Testis (tissue), 3 donors: ENCODE results near the gene COPZ1. TPM values are rescaled to one million over a fixed set of nuclear protein-coding genes. Genes with fewer than 3 reads are reported as not detected.
A peak's percentile ranks its signal among the peaks of the same experiment; 100 is the strongest.

Source experiments
- DNase-seq: peaks from one replicate; pipeline ENCODE4 v3.0.0-alpha.2; 2019
- H3K27ac ChIP-seq, 2 donors: fragments of 200-600 bp; sonication (generic); one replicate each; pipeline ENCODE4 v1.5.1; 2019
- H3K27me3 ChIP-seq: fragments of 200-600 bp; sonication (generic); one replicate; pipeline ENCODE4 v1.5.1; 2019
- H3K36me3 ChIP-seq: fragments of 200-600 bp; sonication (generic); one replicate; pipeline ENCODE4 v1.5.1; 2017; ENCODE audit warnings: low read depth; ENCODE audit errors: missing control alignments
- H3K4me1 ChIP-seq: fragments of 200-600 bp; sonication (generic); one replicate; pipeline ENCODE4 v1.5.1; 2019
- H3K4me3 ChIP-seq, 2 donors: fragments of 200-600 bp; sonication (generic); one replicate each; pipeline ENCODE4 v1.5.1; 2017 to 2019
- H3K9me3 ChIP-seq: fragments of 200-600 bp; sonication (generic); one replicate; pipeline ENCODE4 v1.5.1; 2017
- POLR2A ChIP-seq: fragments of 450-650 bp; IDR thresholded peaks from one replicate; pipeline ENCODE4 v1.6.1; 2017; ENCODE audit warnings: antibody characterized with exemption, mild to moderate bottlenecking, moderate library complexity
- WGBS, 2 donors: methylation state at CpG; one replicate each; pipeline ENCODE4 v1.1.5; 2018; 5-methylcytosine and 5-hydroxymethylcytosine counted together
- intact Hi-C: fragments of 100-400 bp; cut with DNase I; formaldehyde crosslinking; loops from one replicate; pipeline ENCODE4 v1.15.1; 2023; ENCODE audit warnings: low total_unique reads
- polyA plus RNA-seq: library from polyadenylated mRNA; stranded (reverse); fragments of 350-450 nt; fragmentation: Illumina TruSeq; extraction: RNeasy Lipid Tissue Mini Kit (QIAGEN cat#74804); gene quantifications from one replicate; pipeline ENCODE4 v1.2.3, GENCODE V29; 2014; ENCODE audit warnings: low read depth, low replicate concordance; ENCODE audit not compliant: insufficient read depth
- total RNA-seq, 2 donors: library from RNA; depleted of rRNA; stranded (reverse); fragments of >200 nt; gene quantifications; one replicate each; pipeline ENCODE4 v1.2.3, GENCODE V29; 2016
- TF ChIP-seq, protein P1 (sequence below), 3 experiments: fragments of 450-650 bp in 2 of 3; fragments of 200-600 bp in 1 of 3; sonication (generic) in 1 of 3; IDR thresholded peaks; one replicate each; pipeline ENCODE4 v1.5.1; 2016 to 2019; ENCODE audit warnings: antibody characterized with exemption in 3 of 3, mild to moderate bottlenecking in 2 of 3, moderate library complexity in 1 of 3

COPZ1 gene
- total and polyA plus RNA-seq, 3 donors from 2014 or later = 45.9 to 123 (median 63.9) TPM

DNA sequence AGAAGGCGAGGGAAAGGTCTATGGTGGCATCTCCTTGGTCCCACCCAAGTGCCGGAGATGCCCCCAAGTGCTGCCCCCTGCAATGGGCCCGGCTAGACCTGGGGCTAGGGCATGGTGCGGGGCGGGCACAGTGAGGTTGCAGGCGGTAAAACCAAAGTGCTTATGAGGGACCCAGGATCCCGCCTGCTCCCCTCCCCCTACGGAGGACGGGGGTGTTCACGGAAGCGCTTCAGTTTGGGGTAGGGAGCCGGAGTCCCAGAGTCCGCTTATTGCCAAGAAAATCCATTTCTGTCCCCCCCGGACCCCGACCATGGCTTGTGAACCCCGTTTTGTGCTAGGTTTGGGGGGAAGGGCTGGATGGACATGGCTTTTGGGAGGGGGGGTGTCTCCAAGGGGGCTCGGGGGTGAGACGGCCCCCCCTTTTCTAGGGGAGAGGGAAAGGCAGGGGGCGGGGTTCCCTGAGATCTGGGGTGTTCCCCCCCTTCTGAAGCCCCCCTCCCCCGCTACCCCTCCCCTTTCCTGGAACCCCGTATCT, 44.7 kb downstream of the COPZ1 start:
- Histone ChIP-seq H3K4me3 (peak overlapping the region; percentile 37 to 58), H3K27me3 (no peaks in the 10 kb centered on the region), H3K27ac (peak overlapping the region; percentile 40 to 82), H3K36me3 (no peaks in the 10 kb centered on the region), H3K4me1 (peaks cover 37% of the 10 kb centered on the region), H3K9me3 (no peaks in the 10 kb centered on the region)
- intact Hi-C loops = loop anchor here (10.0 kb wide), 2 partner anchors 85 to 145 kb away; partner anchors contain the start of genes CBX5 and HNRNPA1
- no peak for TF ChIP-seq POLR2A
- TF ChIP-seq, protein P1, sequence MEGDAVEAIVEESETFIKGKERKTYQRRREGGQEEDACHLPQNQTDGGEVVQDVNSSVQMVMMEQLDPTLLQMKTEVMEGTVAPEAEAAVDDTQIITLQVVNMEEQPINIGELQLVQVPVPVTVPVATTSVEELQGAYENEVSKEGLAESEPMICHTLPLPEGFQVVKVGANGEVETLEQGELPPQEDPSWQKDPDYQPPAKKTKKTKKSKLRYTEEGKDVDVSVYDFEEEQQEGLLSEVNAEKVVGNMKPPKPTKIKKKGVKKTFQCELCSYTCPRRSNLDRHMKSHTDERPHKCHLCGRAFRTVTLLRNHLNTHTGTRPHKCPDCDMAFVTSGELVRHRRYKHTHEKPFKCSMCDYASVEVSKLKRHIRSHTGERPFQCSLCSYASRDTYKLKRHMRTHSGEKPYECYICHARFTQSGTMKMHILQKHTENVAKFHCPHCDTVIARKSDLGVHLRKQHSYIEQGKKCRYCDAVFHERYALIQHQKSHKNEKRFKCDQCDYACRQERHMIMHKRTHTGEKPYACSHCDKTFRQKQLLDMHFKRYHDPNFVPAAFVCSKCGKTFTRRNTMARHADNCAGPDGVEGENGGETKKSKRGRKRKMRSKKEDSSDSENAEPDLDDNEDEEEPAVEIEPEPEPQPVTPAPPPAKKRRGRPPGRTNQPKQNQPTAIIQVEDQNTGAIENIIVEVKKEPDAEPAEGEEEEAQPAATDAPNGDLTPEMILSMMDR (IDR thresholded peaks at IDR 0.05) = no peak
- no peak for DNase-seq
- WGBS, 2 donors = 8 to 17% methylated on average over 21 of the region's 21 CpGs

DNA sequence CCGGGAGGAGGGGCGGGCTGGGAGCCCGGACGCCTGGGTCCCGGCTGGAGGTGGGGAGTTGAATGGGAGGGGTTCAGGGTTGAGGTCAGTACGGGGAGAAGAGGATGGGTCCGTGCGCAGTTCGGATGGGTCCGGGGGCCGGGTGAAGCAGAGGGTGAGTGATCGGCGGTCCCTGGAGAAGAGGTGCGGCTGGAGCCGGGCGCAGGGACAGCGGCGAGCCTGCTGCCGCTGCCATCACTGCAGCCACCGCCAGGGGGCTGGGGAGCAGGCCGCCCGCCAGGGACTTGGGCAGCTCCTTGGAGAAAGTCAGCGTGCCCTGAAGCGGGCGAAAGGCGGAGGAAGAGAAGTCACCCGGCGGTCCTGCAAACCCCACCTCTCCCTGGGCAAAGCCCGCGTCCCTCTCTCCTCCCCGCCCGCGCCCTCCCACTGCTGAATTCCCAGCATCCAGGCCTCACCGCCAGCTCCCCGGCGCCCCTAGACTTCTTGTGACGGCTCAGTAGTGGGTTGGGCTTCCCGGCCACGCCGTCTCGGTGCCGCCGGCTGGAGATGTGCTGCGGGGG, 45.3 kb downstream of the COPZ1 start:
- TF ChIP-seq, protein P1 (IDR thresholded peaks at IDR 0.05) = peak; percentile 88 to 91 (median 89)
- no peak for TF ChIP-seq POLR2A
- DNase-seq = peak; percentile 78
- Histone ChIP-seq H3K4me3 (peak overlapping the region; percentile 37 to 58), H3K27me3 (no peaks in the 10 kb centered on the region), H3K36me3 (no peaks in the 10 kb centered on the region), H3K27ac (peak overlapping the region; percentile 40 to 82), H3K9me3 (no peaks in the 10 kb centered on the region), H3K4me1 (peaks cover 42% of the 10 kb centered on the region)
- intact Hi-C loops = loop anchor here (10.0 kb wide), 1 partner anchor 145 kb away; no protein-coding TSS in a partner anchor
- 0 to 4% methylated on average over 24 to 44 of the region's 44 CpGs for WGBS, 2 donors

DNA sequence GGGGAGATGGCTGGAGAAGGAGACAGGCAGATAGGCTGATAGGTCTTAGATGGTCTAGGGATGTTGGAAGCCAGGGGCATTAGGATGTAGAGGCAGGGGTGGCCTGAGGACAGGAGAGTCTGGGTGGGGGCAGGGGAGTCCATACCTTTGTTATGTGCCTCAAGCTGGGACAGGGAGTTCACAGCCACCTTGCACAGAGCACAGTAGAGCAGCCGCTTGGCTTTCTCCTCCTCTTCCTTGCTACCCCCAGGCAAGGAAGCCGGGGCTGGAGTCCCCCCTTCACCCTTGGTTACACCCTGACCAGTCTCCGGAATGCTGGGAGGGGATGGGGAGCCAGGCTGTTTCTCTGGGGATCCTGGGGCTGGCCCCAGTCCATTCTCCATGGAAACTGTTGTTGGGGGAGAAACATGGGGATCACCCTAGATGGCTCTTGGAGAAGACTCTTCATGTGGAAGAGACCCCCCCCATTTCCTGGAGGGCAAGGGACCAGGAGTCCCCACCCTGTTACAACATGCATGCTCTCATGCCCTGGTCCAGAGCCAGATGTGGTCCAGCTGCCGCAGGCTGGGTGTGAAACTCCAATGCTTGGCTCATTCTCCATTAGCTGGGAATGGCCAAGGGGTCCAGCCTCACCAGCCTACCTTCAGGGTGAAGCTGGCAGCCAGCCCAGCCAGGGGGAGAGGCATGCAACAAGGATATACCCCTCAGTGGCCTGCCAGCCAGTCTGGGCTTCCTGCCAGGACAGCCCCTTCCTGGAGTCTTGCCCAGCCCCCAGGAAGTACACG, 46.6 kb downstream of the COPZ1 start:
- no peak for TF ChIP-seq POLR2A
- no peak overlapping the region for H3K27ac ChIP-seq
- H3K4me3 ChIP-seq = no peak overlapping the region
- WGBS, 2 donors = 63 to 91% methylated on average over 4 to 5 of the region's 5 CpGs
- no peaks in the 10 kb centered on the region for H3K36me3 ChIP-seq
- H3K9me3 ChIP-seq = no peaks in the 10 kb centered on the region
- peak; percentile 50 for DNase-seq
- no peaks in the 10 kb centered on the region for H3K27me3 ChIP-seq
- H3K4me1 ChIP-seq = peaks cover 42% of the 10 kb centered on the region
- intact Hi-C loops = loop anchor here (10.0 kb wide), 1 partner anchor 147 kb away; no protein-coding TSS in a partner anchor

GRCh38 chr12:54372113-54372806, 47.3 kb downstream of the COPZ1 start:
- no peak overlapping the region for H3K27ac ChIP-seq
- TF ChIP-seq, protein P1 (IDR thresholded peaks at IDR 0.05) = no peak
- no peak for TF ChIP-seq POLR2A
- no peak for DNase-seq
- no peaks in the 10 kb centered on the region for H3K27me3 ChIP-seq
- WGBS, 2 donors = 67 to 72% methylated on average over 8 of the region's 8 CpGs
- no peaks in the 10 kb centered on the region for H3K36me3 ChIP-seq
- intact Hi-C loops = loop anchor here (10.0 kb wide), 1 partner anchor 147 kb away; no protein-coding TSS in a partner anchor
- H3K4me3 ChIP-seq = no peak overlapping the region
- H3K4me1 ChIP-seq = peaks cover 42% of the 10 kb centered on the region
- no peaks in the 10 kb centered on the region for H3K9me3 ChIP-seq
